ENCODE results near the gene CLMP. TPM values are rescaled to one million over a fixed set of nuclear protein-coding genes. Genes with fewer than 3 reads are reported as not detected.

The CLMP gene, protein sequence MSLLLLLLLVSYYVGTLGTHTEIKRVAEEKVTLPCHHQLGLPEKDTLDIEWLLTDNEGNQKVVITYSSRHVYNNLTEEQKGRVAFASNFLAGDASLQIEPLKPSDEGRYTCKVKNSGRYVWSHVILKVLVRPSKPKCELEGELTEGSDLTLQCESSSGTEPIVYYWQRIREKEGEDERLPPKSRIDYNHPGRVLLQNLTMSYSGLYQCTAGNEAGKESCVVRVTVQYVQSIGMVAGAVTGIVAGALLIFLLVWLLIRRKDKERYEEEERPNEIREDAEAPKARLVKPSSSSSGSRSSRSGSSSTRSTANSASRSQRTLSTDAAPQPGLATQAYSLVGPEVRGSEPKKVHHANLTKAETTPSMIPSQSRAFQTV
- total RNA-seq: 0.17 and 1.3 TPM in 2 replicates

DNA sequence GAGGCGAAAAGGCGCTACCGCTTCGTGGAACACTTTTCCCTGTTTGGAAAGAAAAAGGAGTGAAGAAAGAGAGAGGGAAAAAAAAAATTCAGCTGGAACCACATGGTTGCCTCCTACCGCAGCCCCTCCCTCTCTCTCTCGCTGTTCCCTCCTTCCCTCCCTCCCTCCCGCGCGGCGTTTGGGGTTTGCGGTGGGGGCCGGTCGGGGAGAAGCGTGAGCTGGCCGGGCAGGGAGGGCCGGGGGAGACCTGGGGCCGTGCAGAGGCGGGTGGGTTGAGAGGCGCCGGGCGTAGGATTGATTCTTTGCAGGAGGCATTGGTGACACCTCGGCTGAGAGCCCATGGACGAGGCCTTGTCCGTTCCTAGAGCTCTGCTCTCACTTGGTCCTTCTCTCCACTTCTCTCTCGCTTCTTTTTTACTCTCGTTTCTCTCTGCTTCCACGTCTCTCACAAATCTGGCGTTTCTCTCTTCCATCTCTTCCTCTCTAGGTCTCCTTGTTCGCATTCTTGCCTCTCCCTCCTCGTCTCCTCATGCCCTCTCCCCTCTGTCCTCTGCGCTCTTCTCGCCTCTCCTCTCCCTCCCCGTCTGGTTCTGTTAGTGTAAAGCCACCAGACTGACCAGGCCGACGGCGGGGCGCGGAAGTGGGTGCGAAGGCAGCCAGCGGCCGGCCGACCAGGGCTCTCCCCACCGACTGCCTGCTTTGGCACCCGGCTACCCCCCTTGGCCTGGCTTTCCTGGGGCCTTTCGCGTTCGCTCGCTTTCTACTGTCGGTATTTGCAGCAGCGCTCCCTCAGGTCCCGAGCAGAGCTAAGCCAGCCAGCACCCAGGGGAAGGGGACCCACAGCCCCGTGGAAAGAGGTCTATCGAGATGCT lies at the start of gene CLMP:
CLMP (minus strand) TSS at position 61 of the 872 bp plus-strand sequence. CDS start 308 bp downstream, outside the sequence.
- DNase-seq: no peak

- no peak for DNase-seq
Measured at GRCh38 chr11:123241874-123242543, 47.0 kb upstream of the CLMP start.

DNA sequence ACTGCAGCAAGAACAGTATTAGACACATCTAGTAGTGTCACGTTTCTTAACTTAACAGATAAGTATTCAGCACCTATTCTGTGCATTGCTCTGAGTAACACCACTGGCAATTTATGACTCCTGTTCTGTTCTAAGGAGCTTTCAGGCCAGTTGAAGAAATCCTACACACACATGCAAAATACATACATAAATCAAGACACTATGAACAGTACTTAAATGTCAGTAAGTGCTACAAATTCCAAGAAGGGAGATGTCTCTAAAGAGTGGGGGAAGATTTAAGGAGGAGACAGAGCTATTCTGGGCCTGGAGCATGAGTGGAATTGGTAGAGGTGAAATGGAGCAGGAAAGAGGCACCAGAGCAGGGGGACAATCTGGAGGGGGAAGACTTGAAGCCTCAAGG lies 46.2 kb upstream of the CLMP start:
- DNase-seq: no peak

- DNase-seq: no peak
Measured at GRCh38 chr11:123239191-123240150, 44.4 kb upstream of the CLMP start.

DNA sequence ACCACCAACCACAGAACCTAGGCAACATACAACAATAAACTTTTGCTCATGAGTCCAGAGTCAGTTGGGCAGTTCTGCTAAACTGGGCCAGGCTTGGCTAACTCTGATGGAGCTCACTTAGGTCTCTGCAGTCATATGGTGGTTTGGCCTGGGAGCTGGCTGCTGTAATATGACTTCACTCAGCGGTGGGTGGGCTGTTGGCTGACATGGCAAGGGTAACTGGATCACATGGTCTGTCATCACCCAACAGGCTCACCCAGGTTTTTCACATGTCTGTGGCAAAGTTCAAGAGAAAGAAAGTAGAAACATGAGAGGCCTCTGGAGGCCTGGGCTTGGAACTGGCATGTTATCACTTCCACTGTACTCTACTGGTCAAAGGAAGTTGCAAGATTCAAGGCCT lies 43.2 kb upstream of the CLMP start:
- no peak for DNase-seq

DNA sequence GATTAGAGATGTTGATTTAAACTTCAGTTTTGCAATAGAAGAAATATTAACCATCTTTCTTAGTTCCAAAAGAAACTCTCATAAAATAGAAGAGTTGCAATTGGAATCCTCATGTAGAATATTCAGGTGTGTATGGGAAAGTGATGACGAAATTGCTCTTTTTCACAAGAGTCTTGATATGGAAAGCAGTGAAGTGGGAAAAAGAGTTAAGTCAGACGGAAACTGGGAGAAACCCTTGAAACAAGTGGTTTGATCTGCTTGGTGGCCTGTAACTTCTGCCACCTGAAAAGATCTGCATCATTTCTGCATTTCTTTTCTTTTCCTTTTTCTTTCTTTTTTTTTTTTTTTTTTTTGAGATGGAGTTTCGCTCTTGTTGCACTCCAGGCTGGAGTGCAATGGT lies 41.8 kb upstream of the CLMP start:
- DNase-seq: no peak

DNA sequence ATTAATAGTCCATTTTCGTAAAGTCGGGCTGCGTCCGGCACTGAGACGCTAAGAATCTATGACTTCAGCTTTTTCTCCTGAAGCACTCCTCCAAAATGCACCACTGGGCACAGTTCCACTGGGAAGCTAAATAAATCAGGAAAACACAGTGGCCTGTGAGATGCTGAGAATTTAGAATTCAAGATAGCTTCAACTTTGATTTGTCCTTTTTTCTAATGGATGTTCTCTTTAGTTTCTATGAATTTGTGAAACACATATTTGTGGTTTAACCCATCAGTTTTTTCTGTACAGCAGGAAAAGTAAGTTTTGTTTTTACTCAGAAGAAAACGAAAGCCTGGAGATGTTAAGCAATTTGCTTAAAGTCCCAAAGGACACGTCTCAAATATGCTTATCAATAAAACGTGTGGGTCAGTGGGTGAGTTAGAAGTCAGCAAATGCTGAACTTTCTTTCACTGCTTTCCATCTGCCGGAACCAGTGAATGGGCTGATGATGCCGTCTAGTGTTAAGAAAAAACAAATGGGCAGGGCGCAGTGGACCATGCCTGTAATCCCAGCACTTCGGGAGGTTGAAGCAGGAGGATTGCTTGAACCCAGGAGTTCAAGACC lies 40.7 kb upstream of the CLMP start:
- DNase-seq: no peak

- DNase-seq: peak; percentile 62
Measured at GRCh38 chr11:123235117-123235655, 40.1 kb upstream of the CLMP start.

GRCh38 chr11:123233975-123234334 lies 38.9 kb upstream of the CLMP start:
- no peak for DNase-seq

- DNase-seq: no peak
Measured at GRCh38 chr11:123233280-123233974, 38.4 kb upstream of the CLMP start.

GRCh38 chr11:123231777-123232176 lies 36.7 kb upstream of the CLMP start:
- no peak for DNase-seq

DNA sequence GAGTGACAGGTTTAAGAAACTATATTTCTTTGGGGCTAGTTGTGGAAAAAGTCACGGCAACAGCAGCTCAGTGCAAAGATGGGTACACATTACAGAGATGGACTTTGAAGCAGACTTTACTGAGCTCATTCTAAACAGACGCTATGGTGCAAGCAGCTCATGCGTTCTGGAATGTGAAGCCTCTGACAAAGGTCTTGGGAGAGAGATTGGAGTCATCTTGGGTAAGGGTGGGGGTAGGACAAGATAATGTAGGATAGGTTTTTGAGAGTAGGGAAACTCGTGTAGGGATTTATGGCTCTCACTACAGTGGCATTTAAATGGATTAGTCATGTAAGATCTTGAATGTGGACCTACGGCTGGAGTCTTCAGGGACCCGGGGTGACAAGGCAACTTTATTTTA lies 36.2 kb upstream of the CLMP start:
- DNase-seq: no peak

- no peak for DNase-seq
Measured at GRCh38 chr11:123230346-123230745, 35.3 kb upstream of the CLMP start.

DNA sequence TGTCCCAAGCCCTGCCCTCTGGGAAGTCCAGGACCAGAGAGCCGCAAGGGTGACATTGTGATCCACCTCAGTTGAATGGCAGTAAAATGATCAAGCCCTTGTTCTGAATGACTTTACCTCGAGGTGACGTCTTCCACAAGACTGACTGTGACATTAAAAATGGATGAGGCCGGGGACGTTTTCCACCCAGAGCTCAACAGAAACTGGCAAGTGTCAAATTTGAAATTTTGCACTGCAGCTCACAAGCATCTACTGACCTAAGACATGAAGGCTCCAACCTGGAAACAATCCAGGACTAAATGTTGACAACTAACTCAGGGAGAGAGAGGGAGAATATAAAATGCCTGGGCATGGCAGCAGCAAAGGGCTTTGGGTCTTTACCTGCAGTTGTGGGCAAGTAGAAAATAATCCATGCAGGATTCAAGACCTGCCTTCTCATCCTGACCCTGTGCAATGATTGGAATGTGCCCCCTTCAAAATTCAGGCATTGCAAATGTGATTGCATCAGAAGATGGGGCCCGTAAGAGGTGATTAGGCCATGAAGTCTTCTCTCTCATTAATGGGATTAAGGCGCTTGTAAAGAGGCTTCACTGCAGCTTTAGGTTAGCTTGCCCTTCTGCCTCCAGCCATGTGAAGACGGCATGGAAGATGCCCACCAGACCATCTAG lies 33.6 kb upstream of the CLMP start:
- no peak for DNase-seq

DNA sequence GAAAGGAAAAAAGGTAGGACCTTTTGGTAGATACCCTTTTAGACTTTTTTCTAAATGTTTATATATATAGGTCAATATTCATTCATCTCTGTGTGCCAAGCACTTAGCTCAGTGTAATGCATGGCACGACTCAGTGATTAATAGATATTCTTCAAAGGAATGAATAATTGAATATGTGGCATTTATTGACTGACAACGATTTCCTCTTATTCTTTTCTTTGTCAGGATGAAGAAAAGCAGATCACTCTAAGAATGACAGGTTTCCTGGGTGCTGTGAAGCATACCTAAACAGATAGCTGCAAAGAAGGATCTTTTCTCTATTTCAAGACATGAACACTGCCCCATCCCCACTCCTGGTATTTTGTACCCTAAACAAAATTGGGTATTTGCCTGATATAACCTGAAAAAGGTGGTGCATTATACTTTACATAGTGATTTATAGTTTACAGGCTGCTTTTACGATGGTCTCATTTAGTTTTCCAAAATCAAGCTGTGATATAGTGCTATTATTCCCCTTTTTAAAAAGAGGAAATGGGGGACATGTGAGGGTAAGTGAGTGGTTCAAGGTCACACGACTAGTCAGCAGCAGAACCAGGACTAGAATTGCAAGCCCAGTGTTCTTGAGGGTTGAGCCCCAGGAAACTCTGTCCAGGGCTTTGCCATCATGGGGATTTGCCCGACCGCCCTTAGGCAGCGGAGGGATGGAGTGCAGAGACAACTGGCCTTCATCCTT lies 32.9 kb upstream of the CLMP start:
- no peak for DNase-seq

GRCh38 chr11:123221584-123221983 lies 26.5 kb upstream of the CLMP start:
- DNase-seq: no peak

DNA sequence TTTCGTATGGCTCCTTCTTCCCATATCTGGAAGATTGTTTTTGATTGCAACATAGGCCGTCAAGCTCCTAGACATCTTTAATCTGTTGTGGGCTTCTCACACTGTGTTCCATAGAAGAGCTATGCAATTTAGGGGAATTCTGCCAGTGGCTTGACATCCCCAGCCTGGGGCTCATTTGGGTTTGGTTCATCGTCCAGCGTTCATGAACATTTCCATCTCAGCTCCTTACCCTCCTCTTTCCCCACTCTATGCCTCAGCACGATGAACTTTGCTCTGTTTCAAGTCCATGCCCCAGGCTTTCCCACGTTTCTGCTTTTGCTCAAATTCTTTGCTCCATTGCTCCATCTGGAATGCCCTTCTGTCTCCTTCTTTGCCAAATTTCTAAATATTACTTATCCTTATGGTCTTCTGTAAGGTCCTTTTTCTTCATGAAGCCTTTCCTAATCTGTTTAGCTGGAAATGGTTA lies 26.1 kb upstream of the CLMP start:
- DNase-seq: no peak

- no peak for DNase-seq
Measured at GRCh38 chr11:123219066-123219690, 24.1 kb upstream of the CLMP start.

DNA sequence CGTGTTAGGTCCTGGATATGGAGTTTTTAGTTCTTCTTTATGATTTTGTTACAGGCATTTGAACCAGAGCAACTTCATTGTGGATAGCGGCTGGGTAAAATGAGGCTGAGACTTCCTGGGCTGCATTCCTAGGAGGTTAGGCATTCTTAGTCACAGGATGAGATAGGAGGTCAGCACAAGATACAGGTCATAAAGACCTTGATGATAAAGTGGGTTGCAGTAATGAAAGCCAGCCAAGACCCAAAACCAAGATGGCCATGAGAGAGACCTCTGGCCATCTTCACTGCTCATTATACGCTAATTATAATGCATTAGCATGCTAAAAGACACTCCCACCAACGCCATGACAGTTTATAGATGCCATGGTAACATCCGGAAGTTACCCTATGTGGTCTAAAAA lies 23.4 kb upstream of the CLMP start:
- DNase-seq: no peak

Measured in dermis blood vessel endothelial cell (primary cell).